ENCODE measurements around the gene HRH3.

Gene HRH3

GRCh38 chr20:62197311-62197710, 22.8 kb downstream of the HRH3 start:
- DNase-seq = no peak

GRCh38 chr20:62196286-62196685, 23.8 kb downstream of the HRH3 start:
- DNase-seq = no peak

GRCh38 chr20:62195736-62196135, 24.3 kb downstream of the HRH3 start:
- DNase-seq = no peak

- DNase-seq = no peak
These were observed 25.0 kb downstream of the HRH3 start for GRCh38 chr20:62195075-62195405.

GRCh38 chr20:62193079-62194025, 26.7 kb downstream of the HRH3 start:
- no peak for DNase-seq

GRCh38 chr20:62192635-62193034, 27.4 kb downstream of the HRH3 start:
- no peak for DNase-seq

- no peak for DNase-seq
These were observed 28.1 kb downstream of the HRH3 start for GRCh38 chr20:62191781-62192559.

- DNase-seq = no peak
These were observed 29.3 kb downstream of the HRH3 start for GRCh38 chr20:62190639-62191411.

- no peak for DNase-seq
These were observed 32.9 kb downstream of the HRH3 start for GRCh38 chr20:62186887-62187866.

GRCh38 chr20:62186096-62186426, 34.0 kb downstream of the HRH3 start:
- no peak for DNase-seq

- no peak for DNase-seq
These were observed 36.5 kb downstream of the HRH3 start for GRCh38 chr20:62183426-62184142.

- DNase-seq = peak; percentile 80
These were observed 37.3 kb downstream of the HRH3 start, which contains the start of gene MTG2 for GRCh38 chr20:62182469-62183425. TSS of gene MTG2 (plus strand) at chr20:62183028. CDS start at chr20:62193421, 10,393 bp downstream.

GRCh38 chr20:62181808-62182207, 38.3 kb downstream of the HRH3 start:
- DNase-seq = no peak

GRCh38 chr20:62179162-62179504, 40.9 kb downstream of the HRH3 start:
- DNase-seq = no peak

GRCh38 chr20:62178316-62179161, 41.5 kb downstream of the HRH3 start:
- no peak for DNase-seq

- DNase-seq = no peak
These were observed 42.8 kb downstream of the HRH3 start for GRCh38 chr20:62177307-62177706.

GRCh38 chr20:62176866-62177265, 43.2 kb downstream of the HRH3 start:
- no peak for DNase-seq

GRCh38 chr20:62175711-62176110, 44.4 kb downstream of the HRH3 start:
- DNase-seq = no peak
